Suprapubic skin (tissue), 3 donors: ENCODE results near the gene YARS1.

Experiments used
- CTCF ChIP-seq, 2 donors: fragments of 200-600 bp in 1 of 2; fragments of 450-650 bp in 1 of 2; sonication (generic) in 1 of 2; IDR thresholded peaks; one replicate each; pipeline ENCODE4 v1.5.1; 2016 to 2019; ENCODE audit warnings: antibody characterized with exemption in 2 of 2, mild to moderate bottlenecking in 1 of 2, moderate library complexity in 1 of 2
- EP300 ChIP-seq: sonication (generic); formaldehyde crosslinking; IDR thresholded peaks from one replicate; pipeline ENCODE4 v1.6.1; 2017; ENCODE audit warnings: antibody characterized with exemption
- POLR2A ChIP-seq, 2 donors: fragments of 450-650 bp; IDR thresholded peaks; one replicate each; pipeline ENCODE4 v1.6.1; 2017; ENCODE audit warnings: antibody characterized with exemption in 2 of 2, mild to moderate bottlenecking in 2 of 2, moderate library complexity in 2 of 2

GRCh38 chr1:32848354-32849063, 31.4 kb upstream of the YARS1 start:
- no peak for TF ChIP-seq CTCF (IDR thresholded peaks at IDR 0.05)
- TF ChIP-seq POLR2A (IDR thresholded peaks at IDR 0.05): no peak
- no peak for TF ChIP-seq EP300
